HepG2 (cell line): ENCODE results near the gene WNT3. TPM values are rescaled to one million over a fixed set of nuclear protein-coding genes. Genes with fewer than 3 reads are reported as not detected.

Source experiments
- DZIP1 ChIP-seq: sonication (generic); formaldehyde crosslinking; IDR thresholded peaks from 2 replicates; pipeline ENCODE4 v1.5.0; 2020; ENCODE audit warnings: mild to moderate bottlenecking, missing genetic modification reagents
- GABPA ChIP-seq, 2 experiments: IDR thresholded peaks; 2 replicates each; pipeline ENCODE4 v1.6.1; 2011 to 2016; ENCODE audit warnings: low read depth in 2 of 2, low read length in 1 of 2, missing biosample characterization in 1 of 2, missing genetic modification characterization in 1 of 2
- GATA4 ChIP-seq: sonication (generic); IDR thresholded peaks from 2 replicates; pipeline ENCODE4 v1.6.1; 2016; ENCODE audit warnings: antibody characterized with exemption, low read depth, borderline replicate concordance
- GFI1 ChIP-seq: sonication (generic); formaldehyde crosslinking; IDR thresholded peaks from 2 replicates; pipeline ENCODE4 v1.5.0; 2020; ENCODE audit warnings: missing genetic modification reagents, mild to moderate bottlenecking, borderline replicate concordance
- GMEB2 ChIP-seq: IDR thresholded peaks from 2 replicates; pipeline ENCODE4 v1.6.1; 2016; ENCODE audit warnings: missing biosample characterization, missing genetic modification reagents, low read depth
- HOXA9 ChIP-seq: sonication (generic); formaldehyde crosslinking; IDR thresholded peaks from 2 replicates; pipeline ENCODE4 v1.8.1; 2022; ENCODE audit warnings: missing genetic modification reagents, mild to moderate bottlenecking, moderate library complexity, borderline replicate concordance
- JUN ChIP-seq: sonication (generic); formaldehyde crosslinking; IDR thresholded peaks from 2 replicates; pipeline ENCODE4 v1.4.0; 2020; ENCODE audit warnings: mild to moderate bottlenecking, missing genetic modification reagents
- KLF15 ChIP-seq: sonication (generic); formaldehyde crosslinking; IDR thresholded peaks from 2 replicates; pipeline ENCODE4 v1.8.1; 2023; ENCODE audit warnings: borderline replicate concordance, mild to moderate bottlenecking, inconsistent platforms, missing genetic modification reagents, mixed read lengths
- NPAS2 ChIP-seq: sonication (generic); formaldehyde crosslinking; IDR thresholded peaks from 2 replicates; pipeline ENCODE4 v1.8.0; 2022; ENCODE audit warnings: mild to moderate bottlenecking, missing genetic modification reagents, borderline replicate concordance
- POGZ ChIP-seq: sonication (generic); formaldehyde crosslinking; IDR thresholded peaks from 2 replicates; pipeline ENCODE4 v1.4.0; 2020; ENCODE audit warnings: mild to moderate bottlenecking, missing genetic modification reagents
- ZC3H4 ChIP-seq: sonication (generic); formaldehyde crosslinking; IDR thresholded peaks from 2 replicates; pipeline ENCODE4 v1.4.0; 2020; ENCODE audit warnings: missing genetic modification reagents, borderline replicate concordance
- ZFP41 ChIP-seq: sonication (generic); formaldehyde crosslinking; IDR thresholded peaks from 2 replicates; pipeline ENCODE4 v1.4.0; 2020; ENCODE audit warnings: mild to moderate bottlenecking, missing genetic modification reagents, borderline replicate concordance
- ZGPAT ChIP-seq: IDR thresholded peaks from 2 replicates; pipeline ENCODE4 v1.6.1; 2016; ENCODE audit warnings: mild to moderate bottlenecking
- ZMAT3 ChIP-seq: sonication (generic); formaldehyde crosslinking; conservative IDR thresholded peaks from 2 replicates; pipeline ENCODE4 v1.7.0; 2021; ENCODE audit warnings: missing genetic modification reagents
- ZNF10 ChIP-seq: sonication (generic); formaldehyde crosslinking; IDR thresholded peaks from 2 replicates; pipeline ENCODE4 v1.4.0; 2020; ENCODE audit warnings: mild to moderate bottlenecking, low read depth, missing genetic modification reagents, borderline replicate concordance
- ZNF280B ChIP-seq: sonication (generic); formaldehyde crosslinking; IDR thresholded peaks from 2 replicates; pipeline ENCODE4 v1.5.0; 2020; ENCODE audit warnings: missing genetic modification reagents, mild to moderate bottlenecking, borderline replicate concordance
- ZNF30 ChIP-seq: sonication (generic); formaldehyde crosslinking; IDR thresholded peaks from 2 replicates; pipeline ENCODE4 v1.5.0; 2020; ENCODE audit warnings: mild to moderate bottlenecking, missing genetic modification reagents
- ZNF557 ChIP-seq: sonication (generic); formaldehyde crosslinking; IDR thresholded peaks from 2 replicates; pipeline ENCODE4 v1.4.0; 2020; ENCODE audit warnings: missing genetic modification reagents
- ZNF878 ChIP-seq: sonication (generic); formaldehyde crosslinking; IDR thresholded peaks from 2 replicates; pipeline ENCODE4 v1.8.1; 2023; ENCODE audit warnings: mild to moderate bottlenecking, missing genetic modification reagents, moderate library complexity
- ZSCAN31 ChIP-seq: sonication (generic); formaldehyde crosslinking; IDR thresholded peaks from 2 replicates; pipeline ENCODE4 v1.5.0; 2020; ENCODE audit warnings: low read depth, mild to moderate bottlenecking, missing genetic modification reagents
- polyA plus RNA-seq, 8 experiments: library from polyadenylated mRNA; depleted of rRNA in 3 of 8; stranded (reverse) in 7 of 8; unstranded in 1 of 8; fragments of >200 nt; fragmentation: Illumina TruSeq in 4 of 8; extraction: Trizol in 4 of 8; gene quantifications; 2 replicates each; pipeline versions ENCODE4 v1.2.1 to v1.2.3, GENCODE V29; 2011 to 2016; ENCODE audit warnings: low read depth in 4 of 8, missing spikeins in 1 of 8, mixed read lengths in 1 of 8; ENCODE audit not compliant: insufficient read depth in 1 of 8
- total RNA-seq, 5 experiments: library from RNA; depleted of rRNA; stranded (reverse); fragments of >200 nt; fragmentation: Illumina TruSeq; extraction: Trizol; gene quantifications; 2 replicates each; pipeline ENCODE4 v1.2.3, GENCODE V29; 2016; ENCODE audit warnings: low read depth in 1 of 5

Gene WNT3
- total and polyA plus RNA-seq, 2 of the 13 experiments (the other 11 are each of a cell fraction or from before 2014, with no cell fraction given) = 8.5 to 10.3 TPM

- no peak for TF ChIP-seq GMEB2 (CRISPR knock-in tag)
- TF ChIP-seq ZSCAN31 = peak; percentile 76; the same call in 1 of the 2 replicates
- no peak for TF ChIP-seq ZNF30 (CRISPR knock-in tag)
- 0 out of 2 replicates have a peak, but pooled peaks have one; percentile 65 for TF ChIP-seq DZIP1
- TF ChIP-seq ZNF557 = peak; percentile 76; the same call in 1 of the 2 replicates
- peak; percentile 68 for TF ChIP-seq POGZ (CRISPR knock-in tag)
- TF ChIP-seq ZNF878 (CRISPR knock-in tag) = 0 out of 2 replicates have a peak, but pooled peaks have one; percentile 65
- TF ChIP-seq ZMAT3 (CRISPR knock-in tag) = peak; percentile 61; the same call in 1 of the 2 replicates
- TF ChIP-seq GFI1 (CRISPR knock-in tag) = peak; percentile 78; the same call in 1 of the 2 replicates
- no peak for TF ChIP-seq ZNF10 (CRISPR knock-in tag)
- TF ChIP-seq KLF15 = peak; percentile 59; the same call in 1 of the 2 replicates
- 0 out of 2 replicates have a peak, but pooled peaks have one; percentile 21 for TF ChIP-seq ZC3H4
- TF ChIP-seq ZFP41 (CRISPR knock-in tag) = no peak; the same call in 1 of the 2 replicates
- no peak for TF ChIP-seq GATA4
- TF ChIP-seq ZNF280B (CRISPR knock-in tag) = peak; percentile 92; the same call in 1 of the 2 replicates
- TF ChIP-seq NPAS2 = no peak
- TF ChIP-seq GABPA (IDR thresholded peaks at IDR 0.05; ENCODE audit: low read depth, low read length) = peak; percentile 44
- peak; percentile 61; the same call in 1 of the 2 replicates for TF ChIP-seq GABPA (CRISPR knock-in tag; IDR thresholded peaks at IDR 0.05; ENCODE audit: low read depth)
- no peak; the same call in 1 of the 2 replicates for TF ChIP-seq HOXA9 (CRISPR knock-in tag)
- peak; percentile 83 for TF ChIP-seq ZGPAT (CRISPR knock-in tag)
- TF ChIP-seq JUN (CRISPR knock-in tag) = no peak
These were observed 46.7 kb downstream of the WNT3 start (continued) for GRCh38 chr17:46771561-46772474.
